Measurements from ENCODE around the gene MTF2.

GRCh38 chr1:93078986-93079654 is at the start of gene MTF2:
- no peak for TF ChIP-seq EZH2phosphoT487 (IDR thresholded peaks at IDR 0.05; ENCODE audit: insufficient read depth, low read depth)
- no peak for TF ChIP-seq EZH2 (IDR thresholded peaks at IDR 0.05; ENCODE audit: insufficient read depth, poor library complexity, severe bottlenecking)

Measured in GM23248 (cell line).